Measurements from ENCODE around the gene DLGAP1.

GRCh38 chr18:3810296-3810695, 644.8 kb downstream of the DLGAP1 start:
- TF ChIP-seq CTCF (IDR thresholded peaks at IDR 0.05) (no peak), NFIC (IDR thresholded peaks at IDR 0.05; ENCODE audit: borderline replicate concordance) (no peak), FOXJ3 (CRISPR knock-in tag; IDR thresholded peaks at IDR 0.05) (no peak)
